Mesenchymal stem cell (in vitro differentiated cells and primary cell): ENCODE data around the gene TNFSF10. TPM values are rescaled to one million over a fixed set of nuclear protein-coding genes. Genes with fewer than 3 reads are reported as not detected.

Experiments
- DNase-seq: peaks from one replicate; pipeline ENCODE4 v3.0.0-alpha.2; 2013
- H2AFZ ChIP-seq: one replicate; pipeline ENCODE4 v1.6.1; 2013; ENCODE audit warnings: low read depth, mild to moderate bottlenecking, control low read depth, inconsistent platforms, low read length, moderate library complexity
- H2AK5ac ChIP-seq: 2 replicates; pipeline ENCODE4 v1.6.1; 2013; ENCODE audit warnings: low read length, moderate library complexity, mild to moderate bottlenecking, inconsistent platforms; ENCODE audit not compliant: severe bottlenecking
- H2BK120ac ChIP-seq: one replicate; pipeline ENCODE4 v1.6.1; 2013; ENCODE audit warnings: low read depth, mild to moderate bottlenecking, inconsistent platforms, low read length, moderate library complexity
- H2BK12ac ChIP-seq, 2 experiments: one replicate each; pipeline ENCODE4 v1.6.1; 2013; ENCODE audit warnings: inconsistent platforms in 2 of 2, low read length in 2 of 2, mild to moderate bottlenecking in 2 of 2, moderate library complexity in 2 of 2, control low read depth in 1 of 2
- H2BK15ac ChIP-seq: one replicate; pipeline ENCODE4 v1.6.1; 2013; ENCODE audit warnings: mild to moderate bottlenecking, low read depth, inconsistent platforms; ENCODE audit not compliant: poor library complexity, severe bottlenecking
- H2BK5ac ChIP-seq: 2 replicates; pipeline ENCODE4 v1.6.1; 2013; ENCODE audit warnings: low read depth, mild to moderate bottlenecking, low read length, control low read depth, inconsistent platforms; ENCODE audit not compliant: poor library complexity, severe bottlenecking
- H3K14ac ChIP-seq, 2 experiments: one replicate each; pipeline ENCODE4 v1.6.1; 2013; ENCODE audit warnings: inconsistent platforms in 2 of 2, low read length in 2 of 2, control low read depth in 1 of 2, mild to moderate bottlenecking in 1 of 2, moderate library complexity in 1 of 2
- H3K18ac ChIP-seq, 2 experiments: one replicate each; pipeline ENCODE4 v1.6.1; 2013; ENCODE audit warnings: inconsistent platforms in 2 of 2, low read length in 2 of 2, control low read depth in 1 of 2, low read depth in 1 of 2, mild to moderate bottlenecking in 1 of 2
- H3K23ac ChIP-seq, 2 experiments: one replicate each; pipeline ENCODE4 v1.6.1; 2013; ENCODE audit warnings: inconsistent platforms in 2 of 2, low read length in 2 of 2, mild to moderate bottlenecking in 2 of 2, moderate library complexity in 2 of 2, control low read depth in 1 of 2
- H3K27ac ChIP-seq: 2 replicates; pipeline ENCODE4 v1.5.1; 2013; ENCODE audit warnings: mild to moderate bottlenecking, moderate library complexity, low read length, control low read depth, inconsistent platforms; ENCODE audit not compliant: poor library complexity, severe bottlenecking
- H3K27me3 ChIP-seq, 2 experiments: 2 replicates each; pipeline versions ENCODE4 v1.6.1 to v1.7.0; 2013; ENCODE audit warnings: low read length in 2 of 2, mild to moderate bottlenecking in 2 of 2, moderate library complexity in 2 of 2, control low read depth in 1 of 2, inconsistent platforms in 1 of 2; ENCODE audit not compliant: control insufficient read depth in 1 of 2, insufficient read depth in 1 of 2
- H3K36me3 ChIP-seq, 2 experiments: 2 replicates each; pipeline versions ENCODE4 v1.6.1 to v1.7.0; 2013; ENCODE audit warnings: low read length in 2 of 2, control low read depth in 1 of 2, inconsistent platforms in 1 of 2, low read depth in 1 of 2, mild to moderate bottlenecking in 1 of 2; ENCODE audit not compliant: insufficient read depth in 2 of 2, control insufficient read depth in 1 of 2
- H3K4ac ChIP-seq, 2 experiments: one replicate each; pipeline ENCODE4 v1.6.1; 2013; ENCODE audit warnings: inconsistent platforms in 2 of 2, low read length in 2 of 2, mild to moderate bottlenecking in 2 of 2, moderate library complexity in 2 of 2, control low read depth in 1 of 2, low read depth in 1 of 2
- H3K4me1 ChIP-seq: 2 replicates; pipeline ENCODE4 v1.6.1; 2013; ENCODE audit warnings: low read depth, low read length, control low read depth; ENCODE audit not compliant: control insufficient read depth, insufficient read depth
- H3K4me2 ChIP-seq: 2 replicates; pipeline ENCODE4 v1.6.1; 2013; ENCODE audit warnings: low read length, mild to moderate bottlenecking, inconsistent platforms; ENCODE audit not compliant: poor library complexity, severe bottlenecking
- H3K4me3 ChIP-seq, 2 experiments: 2 replicates each; pipeline versions ENCODE4 v1.5.1 to v1.7.0; 2013; ENCODE audit warnings: low read length in 2 of 2, mild to moderate bottlenecking in 2 of 2, control low read depth in 1 of 2, low read depth in 1 of 2; ENCODE audit not compliant: insufficient read depth in 1 of 2
- H3K79me1 ChIP-seq: replicated peaks from 2 replicates; pipeline ENCODE4 v1.6.1; 2013; ENCODE audit warnings: mild to moderate bottlenecking, control low read depth, low read length, inconsistent platforms; ENCODE audit not compliant: poor library complexity, severe bottlenecking
- H3K9ac ChIP-seq: 2 replicates; pipeline ENCODE4 v1.7.0; 2013; ENCODE audit warnings: mild to moderate bottlenecking, low read length, moderate library complexity
- H3K9me3 ChIP-seq: 2 replicates; pipeline ENCODE4 v1.7.0; 2013; ENCODE audit warnings: mild to moderate bottlenecking, low read length; ENCODE audit not compliant: control insufficient read depth
- H4K8ac ChIP-seq: one replicate; pipeline ENCODE4 v1.6.1; 2013; ENCODE audit warnings: inconsistent platforms, mild to moderate bottlenecking, low read length, moderate library complexity
- H4K91ac ChIP-seq: one replicate; pipeline ENCODE4 v1.6.1; 2013; ENCODE audit warnings: mild to moderate bottlenecking, low read length, inconsistent platforms
- WGBS: methylation state at CpG from one replicate; pipeline ENCODE4 v1.1.7; 2013; ENCODE audit warnings: mixed read lengths; 5-methylcytosine and 5-hydroxymethylcytosine counted together
- small RNA-seq: library from polyadenylated mRNA; stranded (forward); fragments of <200 nt; extraction: miRNeasy Mini kit (QIAGEN cat#:217004); gene quantifications from one replicate; pipeline ENCODE3, GENCODE V24; 2013; ENCODE audit warnings: low read depth

Gene TNFSF10

GRCh38 chr3:172464306-172464705 lies 58.9 kb downstream of the TNFSF10 start:
- WGBS = 94% methylated on average over 5 of the region's 6 CpGs
- no peak for DNase-seq

GRCh38 chr3:172461530-172462138 lies 61.6 kb downstream of the TNFSF10 start:
- Histone ChIP-seq H4K8ac (no peak overlapping the region), H3K18ac (no peak overlapping the region), H3K4me3 (no peak overlapping the region), H2AK5ac (no peak overlapping the region), H2BK12ac (no peak overlapping the region), H2AFZ (no peak overlapping the region), H2BK120ac (no peak overlapping the region), H3K36me3 (no peaks in the 10 kb centered on the region), H3K79me1 (no peaks in the 10 kb centered on the region), H3K4me2 (no peak overlapping the region), H3K4ac (no peak overlapping the region), H4K91ac (no peak overlapping the region), H3K4me1 (no peaks in the 10 kb centered on the region), H3K9ac (no peak overlapping the region), H3K27ac (no peak overlapping the region), H2BK5ac (no peak overlapping the region), H3K23ac (no peak overlapping the region), H3K14ac (no peak overlapping the region), H2BK15ac (no peak overlapping the region), H3K27me3 (peaks cover 0 to 5% of the 10 kb centered on the region in 2 experiments), H3K9me3 (no peaks in the 10 kb centered on the region)
- peak; percentile 33 for DNase-seq
- 52% methylated on average over 5 of the region's 5 CpGs for WGBS

More at GRCh38 chr3:172464306-172464705, 58.9 kb downstream of the TNFSF10 start:
- Histone ChIP-seq H2BK120ac (no peak overlapping the region), H2BK5ac (no peak overlapping the region), H4K8ac (no peak overlapping the region), H3K9me3 (no peaks in the 10 kb centered on the region), H3K18ac (no peak overlapping the region), H4K91ac (no peak overlapping the region), H2BK15ac (no peak overlapping the region), H3K4me2 (no peak overlapping the region), H3K79me1 (no peaks in the 10 kb centered on the region), H2AFZ (no peak overlapping the region), H3K4me1 (no peaks in the 10 kb centered on the region), H3K9ac (no peak overlapping the region), H2BK12ac (no peak overlapping the region), H3K27me3 (no peaks in the 10 kb centered on the region), H3K36me3 (no peaks in the 10 kb centered on the region), H3K4me3 (no peak overlapping the region), H3K27ac (no peak overlapping the region), H3K14ac (no peak overlapping the region), H3K4ac (no peak overlapping the region), H3K23ac (no peak overlapping the region), H2AK5ac (no peak overlapping the region)

- no peak overlapping the region for H4K91ac ChIP-seq
- no peak overlapping the region for H2BK12ac ChIP-seq
- H3K4me2 ChIP-seq = no peak overlapping the region
- no peak overlapping the region for H3K4ac ChIP-seq
- no peak overlapping the region for H3K14ac ChIP-seq
- no peak overlapping the region for H2BK5ac ChIP-seq
- H4K8ac ChIP-seq = no peak overlapping the region
- peaks cover 3 to 8% of the 10 kb centered on the region in 2 experiments for H3K27me3 ChIP-seq
- H3K79me1 ChIP-seq = no peaks in the 10 kb centered on the region
- H2AFZ ChIP-seq = no peak overlapping the region
- no peak overlapping the region for H2BK120ac ChIP-seq
- no peak overlapping the region for H3K9ac ChIP-seq
- H3K4me3 ChIP-seq = no peak overlapping the region
- H3K9me3 ChIP-seq = no peaks in the 10 kb centered on the region
- no peak overlapping the region for H2AK5ac ChIP-seq
- no peaks in the 10 kb centered on the region for H3K4me1 ChIP-seq
- H2BK15ac ChIP-seq = no peak overlapping the region
- no peak for DNase-seq
- WGBS = 96% methylated on average over 2 of the region's 3 CpGs
- no peak overlapping the region for H3K23ac ChIP-seq
- no peak overlapping the region for H3K18ac ChIP-seq
- H3K36me3 ChIP-seq = no peaks in the 10 kb centered on the region
- no peak overlapping the region for H3K27ac ChIP-seq
Observed at GRCh38 chr3:172456404-172456803, 66.8 kb downstream of the TNFSF10 start.

Small RNAs within 50 kb of the gene (small RNA-seq; reads per million reads assigned to genes)
- not detected for gene AC007919.1
